Smooth muscle cell (in vitro differentiated cells): ENCODE results near the gene TTC27. TPM values are rescaled to one million over a fixed set of nuclear protein-coding genes. Genes with fewer than 3 reads are reported as not detected.

ENCODE experiments used
- DNase-seq: peaks from one replicate; lab custom pipeline; 2025; ENCODE audit not compliant: unreplicated experiment; lab: John Stamatoyannopoulos, UW
- H2AFZ ChIP-seq: fragments of 200-600 bp; sonication (generic); 2 replicates; pipeline ENCODE4 v1.6.0; 2016; ENCODE audit warnings: antibody characterized with exemption, low read depth, mild to moderate bottlenecking
- H3F3A ChIP-seq: fragments of 200-600 bp; sonication (generic); 2 replicates; pipeline ENCODE4 v1.6.0; 2017; ENCODE audit warnings: antibody characterized with exemption, low read depth
- H3K27ac ChIP-seq: fragments of 200-600 bp; sonication (generic); 2 replicates; pipeline ENCODE4 v1.5.1; 2016; ENCODE audit warnings: low read depth, mild to moderate bottlenecking
- H3K27me3 ChIP-seq: fragments of 200-600 bp; sonication (generic); 2 replicates; pipeline ENCODE4 v1.6.1; 2016; ENCODE audit warnings: low read depth, mild to moderate bottlenecking
- H3K36me3 ChIP-seq: fragments of 200-600 bp; sonication (generic); 2 replicates; pipeline ENCODE4 v1.5.1; 2016; ENCODE audit warnings: low read depth
- H3K4me1 ChIP-seq: fragments of 200-600 bp; sonication (generic); 2 replicates; pipeline ENCODE4 v1.5.1; 2016; ENCODE audit warnings: low read depth
- H3K4me2 ChIP-seq: fragments of 200-600 bp; sonication (generic); 2 replicates; pipeline ENCODE4 v1.6.0; 2016; ENCODE audit warnings: mild to moderate bottlenecking
- H3K4me3 ChIP-seq: fragments of 200-600 bp; sonication (generic); 2 replicates; pipeline ENCODE4 v1.5.1; 2016; ENCODE audit warnings: mild to moderate bottlenecking
- H3K79me2 ChIP-seq: fragments of 200-600 bp; sonication (generic); 2 replicates; pipeline ENCODE4 v1.6.0; 2016; ENCODE audit warnings: low read depth, mild to moderate bottlenecking
- H3K9ac ChIP-seq: fragments of 200-600 bp; sonication (generic); 2 replicates; pipeline ENCODE4 v1.6.0; 2016; ENCODE audit warnings: low read depth
- H3K9me3 ChIP-seq: fragments of 200-600 bp; sonication (generic); replicated peaks from 2 replicates; pipeline ENCODE4 v1.5.1; 2016; ENCODE audit warnings: low read depth
- H4K20me1 ChIP-seq: fragments of 200-600 bp; sonication (generic); 2 replicates; pipeline ENCODE4 v1.6.0; 2016; ENCODE audit warnings: low read depth
- WGBS: methylation state at CpG from one replicate; pipeline ENCODE4 v1.1.7; 2016; ENCODE audit warnings: low lambda C conversion rate; 5-methylcytosine and 5-hydroxymethylcytosine counted together
- polyA plus RNA-seq: library from polyadenylated mRNA; unstranded; fragments of >200 nt; fragmentation: Nextera tagmentation; extraction: Ambion mirVana; gene quantifications from 2 replicates; pipeline ENCODE4 v1.2.1, GENCODE V29; 2016
- total RNA-seq: library from RNA; depleted of rRNA; stranded (reverse); fragments of >200 nt; gene quantifications from 2 replicates; pipeline ENCODE4 v1.2.3, GENCODE V29; 2014
- TF ChIP-seq, protein P1 (sequence below): fragments of 200-600 bp; sonication (generic); IDR thresholded peaks from 2 replicates; pipeline ENCODE4 v1.5.1; 2017; ENCODE audit warnings: borderline replicate concordance, mild to moderate bottlenecking, antibody characterized with exemption; ENCODE audit not compliant: insufficient read depth, poor library complexity, severe bottlenecking

TTC27 gene
- total and polyA plus RNA-seq, 2 experiments from 2014 or later: 9.2 to 12.1 TPM

DNA sequence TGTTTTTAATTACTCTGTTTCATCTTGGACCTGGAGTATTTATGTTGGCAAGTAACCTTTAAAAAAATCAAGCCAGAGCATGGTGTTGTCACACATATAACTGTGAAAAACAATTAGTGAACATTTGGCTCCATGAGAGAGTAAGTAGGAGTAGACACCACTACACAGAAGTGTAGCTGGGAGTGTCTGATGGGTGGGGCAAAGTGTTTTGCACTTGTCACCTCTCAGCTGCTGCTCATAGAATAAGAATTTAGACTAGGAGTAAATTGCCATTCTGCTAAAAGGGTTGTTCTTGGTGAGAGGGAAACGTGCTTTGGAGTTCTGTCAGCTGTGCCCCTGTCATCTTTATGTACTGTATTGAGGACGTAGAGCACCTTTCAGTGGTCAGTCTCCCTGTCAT, 114.5 kb downstream of the TTC27 start:
- no peak overlapping the region for H3K4me2 ChIP-seq
- TF ChIP-seq, protein P1, sequence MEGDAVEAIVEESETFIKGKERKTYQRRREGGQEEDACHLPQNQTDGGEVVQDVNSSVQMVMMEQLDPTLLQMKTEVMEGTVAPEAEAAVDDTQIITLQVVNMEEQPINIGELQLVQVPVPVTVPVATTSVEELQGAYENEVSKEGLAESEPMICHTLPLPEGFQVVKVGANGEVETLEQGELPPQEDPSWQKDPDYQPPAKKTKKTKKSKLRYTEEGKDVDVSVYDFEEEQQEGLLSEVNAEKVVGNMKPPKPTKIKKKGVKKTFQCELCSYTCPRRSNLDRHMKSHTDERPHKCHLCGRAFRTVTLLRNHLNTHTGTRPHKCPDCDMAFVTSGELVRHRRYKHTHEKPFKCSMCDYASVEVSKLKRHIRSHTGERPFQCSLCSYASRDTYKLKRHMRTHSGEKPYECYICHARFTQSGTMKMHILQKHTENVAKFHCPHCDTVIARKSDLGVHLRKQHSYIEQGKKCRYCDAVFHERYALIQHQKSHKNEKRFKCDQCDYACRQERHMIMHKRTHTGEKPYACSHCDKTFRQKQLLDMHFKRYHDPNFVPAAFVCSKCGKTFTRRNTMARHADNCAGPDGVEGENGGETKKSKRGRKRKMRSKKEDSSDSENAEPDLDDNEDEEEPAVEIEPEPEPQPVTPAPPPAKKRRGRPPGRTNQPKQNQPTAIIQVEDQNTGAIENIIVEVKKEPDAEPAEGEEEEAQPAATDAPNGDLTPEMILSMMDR: no peak
- H3F3A ChIP-seq: no peaks in the 10 kb centered on the region
- H3K27me3 ChIP-seq: no peaks in the 10 kb centered on the region
- no peaks in the 10 kb centered on the region for H3K4me1 ChIP-seq
- WGBS: 95% methylated on average over 2 of the region's 2 CpGs
- no peaks in the 10 kb centered on the region for H3K9me3 ChIP-seq
- no peaks in the 10 kb centered on the region for H4K20me1 ChIP-seq
- H3K9ac ChIP-seq: no peak overlapping the region
- H3K27ac ChIP-seq: no peak overlapping the region
- H2AFZ ChIP-seq: no peak overlapping the region
- DNase-seq: no peak
- no peaks in the 10 kb centered on the region for H3K36me3 ChIP-seq
- no peak overlapping the region for H3K4me3 ChIP-seq
- no peaks in the 10 kb centered on the region for H3K79me2 ChIP-seq

DNA sequence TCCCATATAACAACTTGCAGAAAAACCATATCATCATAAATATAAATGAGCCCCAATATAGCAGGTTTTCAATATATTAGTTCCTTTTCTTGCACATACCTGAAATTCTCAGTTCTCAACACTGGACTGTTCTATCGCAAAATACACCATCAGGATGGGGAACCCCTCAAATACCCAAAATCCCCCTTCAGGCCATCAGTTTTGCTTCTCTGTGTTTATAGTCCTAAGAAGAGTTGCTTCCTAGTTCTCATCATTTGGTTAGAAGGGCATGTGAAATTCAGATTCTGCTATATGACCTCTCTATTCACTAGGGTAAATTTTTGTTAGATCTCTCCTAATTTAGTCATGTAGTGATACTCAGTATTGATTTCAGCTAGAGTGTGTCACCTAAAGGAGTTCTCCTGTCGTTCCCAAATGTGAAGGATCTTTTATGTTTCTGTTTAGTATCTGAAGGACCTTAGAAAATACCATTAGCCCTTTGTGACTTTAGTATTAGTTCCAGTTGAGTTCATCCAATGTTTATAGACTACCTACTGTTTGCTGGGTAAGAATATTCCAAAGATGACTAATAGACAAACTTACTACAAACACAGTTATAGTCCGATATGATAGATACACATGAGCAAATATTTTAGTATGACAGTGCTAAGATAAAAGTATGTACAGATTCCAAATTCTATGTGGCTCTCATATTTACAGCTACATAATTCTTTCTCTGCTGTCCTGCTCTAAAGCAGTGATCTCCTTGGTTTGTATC, 115.8 kb downstream of the TTC27 start:
- H3K4me3 ChIP-seq: no peak overlapping the region
- H3K4me1 ChIP-seq: no peaks in the 10 kb centered on the region
- no peak overlapping the region for H3K27ac ChIP-seq
- 95% methylated on average over 3 of the region's 3 CpGs for WGBS
- H3K36me3 ChIP-seq: no peaks in the 10 kb centered on the region
- H3K27me3 ChIP-seq: no peaks in the 10 kb centered on the region
- no peak overlapping the region for H2AFZ ChIP-seq
- H4K20me1 ChIP-seq: no peaks in the 10 kb centered on the region
- TF ChIP-seq, protein P1: no peak
- no peaks in the 10 kb centered on the region for H3K79me2 ChIP-seq
- no peak for DNase-seq
- no peaks in the 10 kb centered on the region for H3K9me3 ChIP-seq
- H3F3A ChIP-seq: no peaks in the 10 kb centered on the region
- H3K9ac ChIP-seq: no peak overlapping the region
- no peak overlapping the region for H3K4me2 ChIP-seq

DNA sequence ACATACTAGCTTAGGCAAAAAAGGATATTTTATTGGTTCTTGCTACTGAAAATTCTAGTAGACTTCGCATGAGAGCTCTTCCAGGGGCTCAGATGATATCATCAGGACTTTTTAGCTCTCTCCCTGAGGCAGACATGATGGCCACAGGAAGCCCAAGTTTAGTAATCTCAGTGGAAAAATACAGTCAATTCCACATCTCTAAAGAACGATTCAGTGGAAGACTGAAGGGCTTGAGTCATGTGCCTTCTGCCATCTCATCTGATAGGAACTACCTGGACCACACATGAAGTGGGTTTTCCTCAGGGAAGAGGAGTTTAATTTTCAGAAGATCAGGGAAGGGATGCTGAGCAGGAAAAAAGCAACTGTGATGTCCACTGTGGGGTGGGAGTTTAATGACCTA, 117.3 kb downstream of the TTC27 start:
- Histone ChIP-seq H3K4me1 (no peaks in the 10 kb centered on the region), H3K36me3 (no peaks in the 10 kb centered on the region), H2AFZ (no peak overlapping the region), H3F3A (no peaks in the 10 kb centered on the region), H3K9ac (no peak overlapping the region), H3K4me3 (no peak overlapping the region), H4K20me1 (no peaks in the 10 kb centered on the region), H3K27ac (no peak overlapping the region), H3K9me3 (no peaks in the 10 kb centered on the region), H3K79me2 (no peaks in the 10 kb centered on the region), H3K27me3 (no peaks in the 10 kb centered on the region), H3K4me2 (no peak overlapping the region)
- no peak for DNase-seq
- WGBS: 50% methylated on average over 2 of the region's 2 CpGs
- TF ChIP-seq, protein P1: no peak

DNA sequence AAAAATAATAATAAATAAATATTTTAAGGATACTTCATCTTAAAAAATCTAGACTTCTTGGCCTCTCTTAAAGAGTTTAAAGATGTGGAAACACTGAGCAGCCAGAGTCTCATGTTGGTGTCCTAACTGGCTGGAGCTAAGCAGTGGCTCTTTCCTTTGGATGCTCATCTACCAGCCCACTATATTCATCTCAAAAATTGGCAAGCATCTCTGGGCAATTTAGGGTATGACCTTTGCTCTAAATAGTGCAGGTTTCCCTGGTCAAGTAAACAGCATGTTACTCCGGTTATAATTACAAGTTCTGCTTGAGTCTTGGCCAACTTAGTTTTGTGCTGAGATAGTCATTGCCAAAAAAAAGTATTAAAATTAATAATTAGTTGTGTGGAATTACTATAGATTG, 117.8 kb downstream of the TTC27 start:
- H3K9me3 ChIP-seq: no peaks in the 10 kb centered on the region
- TF ChIP-seq, protein P1: no peak
- no peak overlapping the region for H2AFZ ChIP-seq

More for the DNA sequence above, 117.8 kb downstream of the TTC27 start:
- H3K36me3 ChIP-seq: no peaks in the 10 kb centered on the region
- H3F3A ChIP-seq: no peaks in the 10 kb centered on the region
- no peak overlapping the region for H3K4me2 ChIP-seq
- H3K4me3 ChIP-seq: no peak overlapping the region
- H3K4me1 ChIP-seq: no peaks in the 10 kb centered on the region
- H3K9ac ChIP-seq: no peak overlapping the region
- WGBS: 97% methylated on average over 1 of the region's 1 CpG
- H4K20me1 ChIP-seq: no peaks in the 10 kb centered on the region
- H3K27ac ChIP-seq: no peak overlapping the region
- H3K79me2 ChIP-seq: no peaks in the 10 kb centered on the region
- no peak for DNase-seq
- H3K27me3 ChIP-seq: no peaks in the 10 kb centered on the region
